Dendritic cell treated with granulocyte-macrophage colony-stimulating factor and Interleukin-4, amounts not matched to agents 40 ng/mL and 50 ng/mL, for 4 days (primary cell): Measurements from ENCODE around the gene NF1.
"Not testable (repeated sequence)": the region's sequence is repeated elsewhere in the genome, so short reads cannot be mapped to it uniquely, and the experiment has no call there.

Experiments used
- H3K27ac Mint-ChIP-seq: one replicate; pipeline ENCODE4 v1.8.0; 2022; ENCODE audit warnings: mild to moderate bottlenecking, mixed read lengths
- H3K27me3 Mint-ChIP-seq: one replicate; pipeline ENCODE4 v1.8.0; 2022; ENCODE audit warnings: mild to moderate bottlenecking, mixed read lengths
- H3K36me3 Mint-ChIP-seq: one replicate; pipeline ENCODE4 v1.8.0; 2022; ENCODE audit warnings: low read depth, mixed read lengths
- H3K4me1 Mint-ChIP-seq: one replicate; pipeline ENCODE4 v1.8.0; 2022; ENCODE audit warnings: low read depth, mixed read lengths
- H3K4me3 Mint-ChIP-seq: one replicate; pipeline ENCODE4 v1.8.0; 2022; ENCODE audit warnings: mild to moderate bottlenecking, moderate library complexity, mixed read lengths
- H3K9me3 Mint-ChIP-seq: one replicate; pipeline ENCODE4 v1.8.0; 2022; ENCODE audit warnings: mixed read lengths
- intact Hi-C: fragments of 100-400 bp; cut with micrococcal nuclease; formaldehyde crosslinking; loops from one replicate; pipeline ENCODE4 v1.15.0; 2022

The NF1 gene

DNA sequence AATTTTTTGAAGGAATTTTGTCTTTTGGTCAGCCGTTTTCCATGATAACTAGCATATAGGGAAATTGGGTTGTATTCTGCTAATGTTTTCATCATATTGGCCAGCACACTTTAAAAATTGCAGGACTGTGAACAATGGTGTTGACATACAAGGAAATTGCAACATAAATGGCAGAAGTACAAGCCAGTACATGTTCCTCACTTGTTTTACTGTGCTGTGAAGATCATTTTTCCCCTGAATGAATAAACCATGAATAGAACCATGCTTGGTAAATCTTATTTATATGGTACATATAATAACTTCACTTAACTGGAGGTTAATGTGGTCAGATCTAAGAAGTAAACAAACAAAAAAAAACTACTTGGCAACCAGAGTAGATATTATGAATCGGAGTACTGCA is 179.5 kb downstream of the NF1 start:
- Mint-ChIP-seq H3K36me3 (peaks cover 46% of the 10 kb centered on the region), H3K4me3 (no peak overlapping the region), H3K27ac (peak overlapping the region; percentile 60), H3K4me1 (peaks cover 28% of the 10 kb centered on the region), H3K27me3 (no peaks in the 10 kb centered on the region), H3K9me3 (no peaks in the 10 kb centered on the region)
- intact Hi-C loops: loop anchor here (5.0 kb wide), 1 partner anchor 33 kb away; no protein-coding TSS in a partner anchor

GRCh38 chr17:31275116-31275515 is 180.3 kb downstream of the NF1 start:
- H3K27ac Mint-ChIP-seq: peak overlapping the region; percentile 60
- H3K27me3 Mint-ChIP-seq: no peaks in the 10 kb centered on the region
- H3K4me1 Mint-ChIP-seq: peaks cover 28% of the 10 kb centered on the region
- H3K36me3 Mint-ChIP-seq: peaks cover 46% of the 10 kb centered on the region
- no peak overlapping the region for H3K4me3 Mint-ChIP-seq
- intact Hi-C loops: no loop called here
- no peaks in the 10 kb centered on the region for H3K9me3 Mint-ChIP-seq

- Mint-ChIP-seq H3K36me3 (peaks cover 40% of the 10 kb centered on the region), H3K4me1 (peaks cover 9% of the 10 kb centered on the region), H3K27me3 (no peaks in the 10 kb centered on the region), H3K9me3 (no peaks in the 10 kb centered on the region), H3K4me3 (no peak overlapping the region), H3K27ac (no peak overlapping the region)
- intact Hi-C loops: no loop called here
Measured at GRCh38 chr17:31279401-31279800, 184.6 kb downstream of the NF1 start.

- Mint-ChIP-seq H3K9me3 (no peaks in the 10 kb centered on the region), H3K36me3 (peaks cover 34% of the 10 kb centered on the region), H3K4me1 (no peaks in the 10 kb centered on the region), H3K4me3 (no peak overlapping the region), H3K27me3 (no peaks in the 10 kb centered on the region), H3K27ac (no peak overlapping the region)
- intact Hi-C loops: no loop called here
Measured at GRCh38 chr17:31281061-31281460, 186.3 kb downstream of the NF1 start.

DNA sequence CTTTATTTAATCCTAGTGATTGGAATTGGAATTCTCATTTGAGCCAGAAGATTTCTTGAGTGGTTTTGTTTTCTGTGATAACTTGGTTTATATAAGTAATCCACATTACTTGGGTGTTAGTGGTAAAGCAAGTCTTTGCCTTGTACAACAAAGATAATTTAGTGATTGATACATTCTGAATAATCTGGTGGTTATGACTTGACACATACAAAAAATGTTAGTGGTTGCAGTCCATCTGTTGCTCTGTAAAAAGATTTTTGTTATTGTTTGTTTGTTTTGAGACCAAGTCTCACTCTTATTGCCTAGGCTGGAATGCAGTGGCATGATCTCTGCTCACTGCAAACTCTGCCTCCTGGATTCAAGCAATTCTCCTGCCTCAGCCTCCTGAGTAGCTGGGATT is 189.1 kb downstream of the NF1 start:
- Mint-ChIP-seq H3K4me1 (no peaks in the 10 kb centered on the region), H3K9me3 (no peaks in the 10 kb centered on the region), H3K27me3 (no peaks in the 10 kb centered on the region), H3K4me3 (no peak overlapping the region), H3K27ac (no peak overlapping the region), H3K36me3 (peaks cover 13% of the 10 kb centered on the region)
- intact Hi-C loops: no loop called here

- intact Hi-C loops: no loop called here
- H3K36me3 Mint-ChIP-seq: peaks cover 11% of the 10 kb centered on the region
- no peaks in the 10 kb centered on the region for H3K27me3 Mint-ChIP-seq
- no peaks in the 10 kb centered on the region for H3K9me3 Mint-ChIP-seq
- no peak overlapping the region for H3K4me3 Mint-ChIP-seq
- no peak overlapping the region for H3K27ac Mint-ChIP-seq
- peaks cover 6% of the 10 kb centered on the region for H3K4me1 Mint-ChIP-seq
Measured at GRCh38 chr17:31286587-31286986, 191.8 kb downstream of the NF1 start.

GRCh38 chr17:31287932-31288331 is 193.2 kb downstream of the NF1 start:
- H3K36me3 Mint-ChIP-seq, intact Hi-C loops, H3K4me3 Mint-ChIP-seq, H3K4me1 Mint-ChIP-seq, H3K27me3 Mint-ChIP-seq, H3K27ac Mint-ChIP-seq, H3K9me3 Mint-ChIP-seq: not testable (repeated sequence)

DNA sequence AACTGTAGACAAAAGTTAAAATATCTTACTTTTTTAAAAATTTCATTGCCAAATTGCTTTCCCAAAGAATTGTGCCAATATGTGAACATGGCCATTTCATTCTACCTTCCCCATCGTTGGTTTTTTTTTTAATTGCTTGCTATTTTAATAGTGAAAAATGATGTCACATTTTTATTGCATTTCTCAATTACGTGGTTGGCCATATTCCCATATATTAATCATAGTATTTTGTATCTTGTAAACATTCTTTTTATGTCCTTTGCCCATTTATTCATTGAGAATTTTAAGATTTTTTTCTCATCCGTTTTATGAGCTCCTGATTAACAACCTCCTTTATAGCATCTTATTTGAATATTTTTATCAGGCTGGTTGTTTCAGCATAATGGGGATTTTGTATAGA is 195.0 kb downstream of the NF1 start:
- Mint-ChIP-seq H3K27me3 (no peaks in the 10 kb centered on the region), H3K27ac (peak overlapping the region; percentile 56), H3K9me3 (no peaks in the 10 kb centered on the region), H3K4me1 (peaks cover 6% of the 10 kb centered on the region), H3K36me3 (peaks cover 6% of the 10 kb centered on the region), H3K4me3 (no peak overlapping the region)
- intact Hi-C loops: no loop called here

GRCh38 chr17:31291820-31292219 is 197.0 kb downstream of the NF1 start:
- H3K27ac Mint-ChIP-seq: no peak overlapping the region
- H3K4me3 Mint-ChIP-seq: no peak overlapping the region
- intact Hi-C loops: no loop called here
- no peaks in the 10 kb centered on the region for H3K9me3 Mint-ChIP-seq
- H3K27me3 Mint-ChIP-seq: no peaks in the 10 kb centered on the region
- H3K4me1 Mint-ChIP-seq: peaks cover 6% of the 10 kb centered on the region
- peaks cover 6% of the 10 kb centered on the region for H3K36me3 Mint-ChIP-seq

- Mint-ChIP-seq H3K27me3 (no peaks in the 10 kb centered on the region), H3K9me3 (no peaks in the 10 kb centered on the region)
- intact Hi-C loops: no loop called here
Measured at GRCh38 chr17:31293581-31293980, 198.8 kb downstream of the NF1 start.

GRCh38 chr17:31294231-31294630 is 199.5 kb downstream of the NF1 start:
- Mint-ChIP-seq H3K36me3 (peaks cover 6% of the 10 kb centered on the region), H3K4me1 (peaks cover 6% of the 10 kb centered on the region), H3K9me3 (no peaks in the 10 kb centered on the region), H3K4me3 (no peak overlapping the region), H3K27me3 (no peaks in the 10 kb centered on the region), H3K27ac (no peak overlapping the region)
- intact Hi-C loops: no loop called here

More at GRCh38 chr17:31293581-31293980, 198.8 kb downstream of the NF1 start:
- peaks cover 6% of the 10 kb centered on the region for H3K4me1 Mint-ChIP-seq
- H3K36me3 Mint-ChIP-seq: peaks cover 6% of the 10 kb centered on the region
- H3K4me3 Mint-ChIP-seq: no peak overlapping the region
- no peak overlapping the region for H3K27ac Mint-ChIP-seq

DNA sequence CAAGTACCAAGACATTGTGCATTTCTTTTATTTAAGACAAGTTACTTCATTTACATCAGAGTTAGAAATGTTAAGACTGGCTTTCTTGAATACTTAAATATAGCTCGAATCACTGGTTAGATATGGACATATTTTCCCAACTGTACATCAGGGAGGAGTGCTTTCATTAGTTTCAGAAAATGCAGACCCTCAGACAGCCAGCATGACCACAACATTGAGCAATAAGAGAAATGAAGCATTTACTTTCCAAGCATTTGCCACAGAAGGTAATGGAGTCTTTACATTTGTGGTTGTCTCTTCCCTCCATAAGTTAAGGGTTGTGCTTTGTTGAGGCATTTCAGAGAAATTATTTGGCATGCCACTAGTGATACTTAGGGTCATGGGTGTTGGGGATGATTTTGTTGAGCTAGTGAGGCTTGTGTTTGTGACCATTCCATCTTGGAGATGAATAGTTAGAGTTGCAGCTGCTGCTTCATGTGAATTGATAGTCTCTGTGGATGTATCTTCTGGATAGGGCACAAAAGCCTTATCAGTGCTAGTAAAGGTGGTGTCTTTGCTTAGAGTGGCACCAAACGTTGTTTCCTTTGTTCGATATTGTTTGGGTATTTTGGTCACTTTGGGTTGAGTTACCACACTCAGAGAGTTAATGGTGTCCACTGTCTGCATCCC is 200.2 kb downstream of the NF1 start:
- intact Hi-C loops: no loop called here
- H3K27me3 Mint-ChIP-seq: no peaks in the 10 kb centered on the region
- no peak overlapping the region for H3K27ac Mint-ChIP-seq
- peaks cover 6% of the 10 kb centered on the region for H3K36me3 Mint-ChIP-seq
- H3K4me3 Mint-ChIP-seq: no peak overlapping the region
- peaks cover 6% of the 10 kb centered on the region for H3K4me1 Mint-ChIP-seq
- H3K9me3 Mint-ChIP-seq: no peaks in the 10 kb centered on the region

GRCh38 chr17:31295489-31295871 is 200.7 kb downstream of the NF1 start:
- no peak overlapping the region for H3K4me3 Mint-ChIP-seq
- H3K27me3 Mint-ChIP-seq: no peaks in the 10 kb centered on the region
- H3K27ac Mint-ChIP-seq: no peak overlapping the region
- H3K36me3 Mint-ChIP-seq: peaks cover under 1% of the 10 kb centered on the region
- H3K9me3 Mint-ChIP-seq: no peaks in the 10 kb centered on the region
- intact Hi-C loops: no loop called here
- peaks cover under 1% of the 10 kb centered on the region for H3K4me1 Mint-ChIP-seq

DNA sequence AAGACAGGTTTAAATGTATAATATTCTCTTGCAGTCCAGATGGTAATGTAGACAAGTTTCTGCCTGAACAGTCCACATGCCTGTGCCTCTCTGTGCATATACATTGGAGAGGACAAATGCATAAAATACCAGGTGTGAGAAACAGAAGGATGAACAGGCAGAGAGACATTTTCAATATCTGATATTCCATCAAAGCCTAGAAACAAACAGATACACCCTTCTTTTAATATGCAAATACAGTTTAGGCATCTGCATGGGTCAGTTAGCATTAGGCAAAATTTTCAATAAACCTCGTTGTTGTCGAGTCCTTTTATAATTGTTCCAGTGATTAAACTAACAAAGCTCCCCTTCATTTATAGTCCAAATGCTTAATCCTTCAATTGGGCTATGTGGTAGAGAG is 201.4 kb downstream of the NF1 start:
- Mint-ChIP-seq H3K27me3 (no peaks in the 10 kb centered on the region), H3K36me3 (no peaks in the 10 kb centered on the region), H3K27ac (no peak overlapping the region), H3K4me1 (no peaks in the 10 kb centered on the region), H3K9me3 (no peaks in the 10 kb centered on the region), H3K4me3 (no peak overlapping the region)
- intact Hi-C loops: no loop called here

GRCh38 chr17:31297090-31297489 is 202.3 kb downstream of the NF1 start, which contains the start of gene OMG:
Gene OMG, minus strand, starts transcription at chr17:31297239. Its CDS starts 908 bp downstream, at chr17:31296331.
- Mint-ChIP-seq H3K4me1 (no peaks in the 10 kb centered on the region), H3K9me3 (no peaks in the 10 kb centered on the region), H3K36me3 (no peaks in the 10 kb centered on the region), H3K27me3 (no peaks in the 10 kb centered on the region), H3K27ac (no peak within 1 kb of the TSS), H3K4me3 (no peak within 1 kb of the TSS)
- intact Hi-C loops: no loop called here
